GM19351 (cell line): ENCODE results near the gene TPSG1.
"Not testable (repeated sequence)": the region's sequence is repeated elsewhere in the genome, so short reads cannot be mapped to it uniquely, and the experiment has no call there.

Experiments used
- ATAC-seq: cut with Tn5 transposase; IDR thresholded peaks from one replicate; pipeline ENCODE4 v1.9.1; 2021; ENCODE audit warnings: mild to moderate bottlenecking, moderate library complexity; ENCODE audit not compliant: unreplicated experiment

The TPSG1 gene

DNA sequence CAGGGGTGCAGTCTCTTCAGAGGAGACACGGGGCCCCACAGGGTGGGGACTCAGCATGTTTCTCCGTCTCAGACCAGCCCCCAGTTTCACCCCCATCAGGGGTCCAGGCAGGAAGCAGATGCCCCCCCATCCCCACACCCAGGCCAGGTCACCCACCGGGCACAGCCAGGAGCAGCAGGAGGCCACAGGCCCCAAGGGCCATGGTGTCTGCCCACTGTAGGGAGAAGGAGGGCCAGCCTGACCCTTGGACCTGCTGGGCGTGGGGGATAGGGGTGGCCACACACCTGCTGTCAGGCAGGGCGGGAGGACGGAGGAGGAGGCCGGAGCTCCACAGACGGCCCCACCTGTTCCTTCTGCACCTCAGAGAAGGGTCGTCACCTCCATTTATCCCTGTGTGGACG is at the start of gene TPSG1:
Gene TPSG1, minus strand, starts transcription at position 218 of the 401 bp plus-strand sequence. Its CDS starts 16 bp downstream, at position 202.
- ATAC-seq, result no peak

- ATAC-seq, result no peak
Observed at GRCh38 chr16:1274767-1275166, 49.7 kb upstream of the TPSG1 start.

DNA sequence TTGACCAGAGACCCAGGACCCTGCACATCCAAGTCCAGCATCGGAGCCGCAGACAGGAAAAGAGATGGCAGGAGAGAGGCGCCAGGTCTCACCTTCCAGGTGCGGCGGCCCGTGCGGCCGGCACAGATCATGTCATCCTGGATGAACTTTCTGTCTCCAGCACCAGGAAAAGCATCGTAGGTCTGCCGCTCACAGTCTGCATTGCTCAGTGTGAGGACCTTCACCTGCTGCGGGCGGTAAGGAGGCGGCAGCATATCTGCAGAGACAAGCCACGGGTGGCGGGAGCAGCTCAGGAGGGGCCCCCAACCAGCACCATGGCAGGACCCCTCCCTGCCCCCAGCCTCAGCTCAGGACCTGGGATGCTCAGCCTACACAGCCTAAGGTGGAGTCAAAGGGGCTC is 48.7 kb upstream of the TPSG1 start:
- no peak for ATAC-seq

- ATAC-seq, result no peak
Observed at GRCh38 chr16:1272453-1273198, 47.6 kb upstream of the TPSG1 start.

DNA sequence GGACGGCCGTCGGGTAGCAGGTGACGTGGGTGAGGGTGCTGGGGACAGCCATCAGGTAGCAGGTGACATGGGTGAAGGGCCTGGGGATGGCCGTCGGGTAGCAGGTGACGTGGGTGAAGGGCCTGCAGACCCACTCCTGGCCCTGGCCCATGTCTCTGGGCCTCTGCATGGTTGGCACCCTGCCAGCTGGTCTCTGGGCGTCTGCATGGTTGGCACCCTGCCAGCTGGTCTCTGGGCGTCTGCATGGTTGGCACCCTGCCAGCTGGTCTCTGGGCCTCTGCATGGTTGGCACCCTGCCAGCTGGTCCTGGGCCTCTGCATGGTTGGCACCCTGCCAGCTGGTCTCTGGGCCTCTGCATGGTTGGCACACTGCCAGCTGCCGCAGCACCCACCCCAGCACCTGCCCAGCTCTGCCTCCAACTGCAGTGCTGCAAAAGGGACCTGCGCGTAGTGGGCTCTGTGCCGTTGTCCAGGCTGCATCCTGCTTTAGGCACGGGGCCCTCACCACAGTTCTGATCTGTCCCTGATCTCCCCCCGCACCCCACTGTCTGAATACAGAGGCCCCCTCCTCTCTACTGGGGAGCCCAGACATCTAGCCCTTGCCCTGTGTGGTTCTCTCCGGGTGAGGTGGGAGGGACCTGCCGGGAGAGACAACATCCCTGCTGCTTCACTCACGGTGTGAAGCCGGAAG is 46.8 kb upstream of the TPSG1 start:
- not testable (repeated sequence) for ATAC-seq

DNA sequence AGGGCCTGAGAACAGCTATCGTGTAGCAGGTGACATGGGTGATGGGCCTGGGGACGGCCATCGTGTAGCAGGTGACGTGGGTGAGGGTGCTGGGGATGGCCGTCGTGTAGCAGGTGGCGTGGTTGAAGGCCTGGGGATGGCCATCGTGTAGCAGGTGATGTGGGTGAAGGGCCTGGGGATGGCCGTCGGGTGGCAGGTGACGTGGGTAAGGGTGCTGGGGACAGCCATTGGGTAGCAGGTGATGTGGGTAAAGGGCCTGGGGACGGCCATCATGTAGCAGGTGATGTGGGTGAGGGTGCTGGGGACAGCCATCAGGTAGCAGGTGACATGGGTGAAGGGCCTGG is 46.3 kb upstream of the TPSG1 start:
- ATAC-seq, result no peak

- not testable (repeated sequence) for ATAC-seq
Observed at GRCh38 chr16:1269418-1269817, 44.4 kb upstream of the TPSG1 start.

GRCh38 chr16:1265826-1266225 is 40.8 kb upstream of the TPSG1 start:
- no peak for ATAC-seq

DNA sequence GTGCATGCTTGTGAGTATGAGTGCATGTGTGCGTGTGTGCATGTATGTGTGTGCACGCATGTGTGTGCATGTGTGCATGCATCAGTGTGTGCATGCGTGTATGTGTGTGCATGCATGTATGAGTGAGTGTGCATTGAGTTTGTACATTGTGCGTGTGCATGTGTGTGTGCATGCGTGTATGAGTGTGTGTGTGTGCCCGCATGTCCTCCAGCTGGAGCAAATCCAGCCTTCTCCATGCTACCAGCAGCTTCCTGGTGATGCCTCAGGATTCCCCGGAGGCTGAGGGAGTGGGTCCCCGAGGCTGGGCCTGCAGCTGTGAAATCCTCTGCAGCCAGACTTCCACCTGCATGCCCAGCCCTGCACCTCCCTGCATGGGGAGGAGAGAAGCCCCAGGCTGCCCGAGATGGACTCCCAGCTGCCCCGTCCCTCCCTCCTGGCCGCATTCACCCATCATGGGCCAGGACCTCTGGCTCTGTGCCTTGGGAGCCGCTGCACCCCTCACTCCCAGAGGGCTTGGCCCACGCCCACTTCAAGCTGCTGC is 40.1 kb upstream of the TPSG1 start:
- ATAC-seq, result no peak

DNA sequence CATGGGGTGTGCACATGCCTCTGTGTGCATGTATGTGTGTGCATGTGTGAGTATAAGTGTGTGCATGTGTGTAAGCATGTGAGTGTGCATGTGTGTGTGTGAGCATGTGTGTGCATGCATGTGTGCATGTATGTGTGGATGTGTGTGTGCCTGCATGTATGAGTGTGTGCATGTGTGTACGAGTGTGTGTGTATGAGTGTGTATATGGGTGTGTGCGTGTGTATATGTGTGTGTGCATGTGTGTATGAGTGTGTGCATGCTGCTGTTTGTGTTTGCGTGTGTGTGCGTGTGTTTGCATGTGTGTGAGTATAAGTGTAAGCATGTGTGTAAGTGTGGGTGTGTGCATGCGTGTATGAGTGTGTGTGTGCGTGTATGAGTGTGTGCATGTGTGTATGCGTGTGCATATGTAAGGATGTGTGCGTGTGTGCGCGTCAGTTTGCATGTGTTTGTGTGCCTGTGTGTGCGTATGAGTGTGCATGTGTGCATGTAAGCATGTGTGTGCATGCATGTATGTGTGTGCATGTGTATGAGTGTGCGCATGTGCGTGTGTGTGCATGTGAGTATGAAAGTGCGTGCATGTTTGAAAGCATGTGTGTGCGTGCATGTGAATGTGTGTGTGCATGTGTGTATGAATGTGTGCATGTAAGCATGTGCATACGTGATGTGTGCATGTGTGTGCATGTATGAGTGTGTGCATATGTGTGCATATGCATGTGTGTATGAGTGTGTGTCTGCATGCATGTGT is 39.4 kb upstream of the TPSG1 start:
- ATAC-seq, result no peak

GRCh38 chr16:1263591-1264344 is 38.7 kb upstream of the TPSG1 start:
- ATAC-seq, result no peak

DNA sequence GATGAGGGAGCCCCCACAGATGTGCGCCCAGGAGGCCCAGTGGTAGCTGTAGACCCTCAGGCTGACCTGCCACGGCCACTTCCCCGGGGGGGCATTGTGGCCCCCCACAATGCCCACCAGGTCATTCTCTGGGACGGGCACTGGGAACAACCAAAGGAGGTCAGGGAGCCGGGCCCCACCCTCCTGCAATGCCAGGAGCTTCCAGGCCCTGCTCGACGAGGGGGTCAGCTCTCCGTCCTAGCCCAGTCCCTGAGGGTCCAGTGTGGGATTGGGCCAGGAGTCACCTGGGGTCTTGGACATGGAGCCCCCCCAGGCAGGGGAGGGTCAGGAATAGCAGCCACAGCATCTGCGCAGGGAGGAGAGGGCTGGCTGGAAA is 37.8 kb upstream of the TPSG1 start:
- no peak for ATAC-seq

DNA sequence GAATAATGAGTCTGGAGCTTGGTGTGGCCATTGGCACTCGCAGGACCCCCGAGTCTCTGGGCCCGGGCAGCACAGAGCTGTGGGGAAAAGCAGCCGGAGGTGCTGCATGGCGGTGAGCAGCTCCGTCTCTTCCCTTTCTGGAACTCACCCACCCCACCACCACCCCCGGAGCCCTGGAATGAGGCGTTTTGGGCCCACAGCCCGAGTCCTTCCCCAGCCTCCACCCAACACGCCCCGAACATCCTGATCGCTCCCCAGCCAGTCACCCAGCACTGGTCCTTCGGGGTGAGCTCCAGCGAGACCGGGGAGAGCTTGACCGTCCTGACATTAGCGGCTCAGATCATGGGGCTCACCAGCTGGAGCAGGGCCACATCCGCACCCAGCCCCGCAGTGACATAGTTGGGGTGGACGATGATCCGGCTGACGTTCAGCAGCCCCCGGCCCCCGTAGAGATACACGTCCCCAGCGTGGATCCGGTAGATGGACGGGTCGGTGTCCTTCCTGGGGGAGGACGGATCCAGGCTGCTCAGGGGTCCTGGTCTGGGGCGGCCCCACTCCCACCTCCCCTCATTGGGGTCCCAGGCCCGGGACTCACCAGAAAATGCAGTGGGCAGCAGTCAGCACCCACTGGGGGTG is 37.3 kb upstream of the TPSG1 start:
- no peak for ATAC-seq

DNA sequence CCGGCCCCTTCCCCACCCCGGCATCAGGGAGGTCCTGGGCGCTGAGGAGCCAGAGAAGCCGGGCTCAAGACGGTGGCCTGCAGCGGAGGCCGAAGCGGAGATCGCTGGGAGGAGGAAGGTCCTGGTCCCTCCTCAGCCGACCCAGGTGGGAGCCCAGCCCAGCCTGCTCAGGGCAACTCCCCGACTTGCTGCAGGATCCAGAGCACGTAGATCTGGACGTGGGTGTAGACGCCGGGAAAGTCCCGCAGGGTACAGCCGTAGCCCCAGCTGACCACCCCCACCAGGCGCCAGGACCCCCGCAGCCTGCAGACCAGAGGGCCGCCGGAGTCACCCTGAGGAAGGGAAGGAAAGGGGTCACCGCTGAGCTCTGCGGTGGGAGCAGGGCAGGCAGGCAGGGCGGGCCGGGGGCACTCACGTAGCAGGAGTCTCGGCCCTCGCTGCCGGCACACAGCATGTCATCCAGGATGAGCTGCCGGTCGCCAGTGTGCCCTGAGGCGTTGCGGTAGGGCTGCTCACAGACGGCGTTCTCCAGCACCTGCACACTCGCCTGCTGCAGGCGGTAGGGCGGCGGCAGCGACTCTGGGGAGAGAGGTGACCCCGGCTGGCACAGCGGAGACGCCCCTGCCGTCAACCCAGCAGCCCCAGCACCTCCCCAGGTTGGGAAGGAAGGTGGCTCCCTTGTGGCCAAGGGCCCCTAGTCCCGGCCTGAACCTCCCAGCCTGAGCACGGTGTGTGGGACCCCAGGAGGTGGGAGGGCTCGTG is 36.2 kb upstream of the TPSG1 start:
- no peak for ATAC-seq

GRCh38 chr16:1260101-1260680 is 35.1 kb upstream of the TPSG1 start:
- no peak for ATAC-seq

- ATAC-seq, result no peak
Observed at GRCh38 chr16:1259760-1260068, 34.6 kb upstream of the TPSG1 start.

DNA sequence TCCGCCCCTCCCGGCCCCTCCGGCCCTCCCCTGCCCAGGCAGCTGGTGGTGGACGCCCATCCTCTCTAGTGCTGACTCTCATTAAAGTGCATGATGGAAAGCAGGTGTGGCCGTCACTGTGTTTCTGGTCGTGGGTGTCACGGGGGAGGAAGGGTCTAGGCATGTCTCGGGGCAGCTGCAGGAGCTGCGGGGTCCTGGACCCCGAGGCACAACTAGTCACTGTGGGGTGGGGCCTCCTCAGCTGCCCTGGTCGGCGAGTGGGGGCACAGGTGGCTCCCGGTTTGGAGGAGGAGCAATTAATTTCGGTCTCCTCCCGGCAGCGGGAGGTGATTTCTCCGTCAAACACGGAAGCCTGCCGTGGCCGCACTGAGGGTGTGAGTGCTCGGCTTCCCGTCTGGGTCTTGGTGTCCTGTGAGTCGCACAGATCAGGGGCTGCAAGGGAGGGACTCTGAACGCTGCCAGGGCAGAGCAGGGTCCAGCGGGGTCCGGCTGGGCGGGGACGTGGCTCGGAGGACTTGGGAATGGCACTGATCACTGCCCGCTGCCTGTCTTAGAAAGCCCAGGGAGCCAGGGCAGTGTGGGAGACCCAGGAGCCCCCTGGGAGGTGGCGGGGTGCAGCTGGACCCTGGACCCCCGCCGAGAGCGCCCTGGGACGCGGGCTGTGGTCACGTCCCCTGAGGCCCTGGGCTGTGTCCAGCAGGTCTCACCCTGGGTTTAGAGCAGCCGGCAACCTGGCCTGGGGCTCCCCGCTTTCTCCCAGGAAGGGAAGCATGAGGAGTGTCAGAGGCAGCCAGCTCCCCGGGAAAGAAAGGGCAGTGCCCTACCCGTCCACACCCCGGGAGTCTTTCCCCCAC is 34.1 kb upstream of the TPSG1 start:
- ATAC-seq, result no peak

DNA sequence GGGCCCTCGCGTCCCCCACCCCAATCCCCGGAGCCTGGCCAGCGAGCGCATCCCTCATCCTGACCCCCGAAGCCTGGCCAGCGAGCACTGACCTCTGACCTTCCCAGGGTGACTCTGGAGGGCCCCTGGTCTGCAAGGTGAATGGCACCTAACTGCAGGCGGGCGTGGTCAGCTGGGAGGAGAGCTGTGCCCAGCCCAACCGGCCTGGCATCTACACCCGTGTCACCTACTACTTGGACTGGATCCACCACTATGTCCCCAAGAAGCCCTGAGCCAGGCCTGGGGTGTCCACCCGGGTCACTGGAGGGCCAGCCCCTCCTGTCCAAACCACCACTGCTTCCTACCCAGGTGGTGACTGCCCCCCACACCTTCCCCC is 33.1 kb upstream of the TPSG1 start:
- no peak for ATAC-seq
